Measurements from ENCODE around the gene DARS1.

DNA sequence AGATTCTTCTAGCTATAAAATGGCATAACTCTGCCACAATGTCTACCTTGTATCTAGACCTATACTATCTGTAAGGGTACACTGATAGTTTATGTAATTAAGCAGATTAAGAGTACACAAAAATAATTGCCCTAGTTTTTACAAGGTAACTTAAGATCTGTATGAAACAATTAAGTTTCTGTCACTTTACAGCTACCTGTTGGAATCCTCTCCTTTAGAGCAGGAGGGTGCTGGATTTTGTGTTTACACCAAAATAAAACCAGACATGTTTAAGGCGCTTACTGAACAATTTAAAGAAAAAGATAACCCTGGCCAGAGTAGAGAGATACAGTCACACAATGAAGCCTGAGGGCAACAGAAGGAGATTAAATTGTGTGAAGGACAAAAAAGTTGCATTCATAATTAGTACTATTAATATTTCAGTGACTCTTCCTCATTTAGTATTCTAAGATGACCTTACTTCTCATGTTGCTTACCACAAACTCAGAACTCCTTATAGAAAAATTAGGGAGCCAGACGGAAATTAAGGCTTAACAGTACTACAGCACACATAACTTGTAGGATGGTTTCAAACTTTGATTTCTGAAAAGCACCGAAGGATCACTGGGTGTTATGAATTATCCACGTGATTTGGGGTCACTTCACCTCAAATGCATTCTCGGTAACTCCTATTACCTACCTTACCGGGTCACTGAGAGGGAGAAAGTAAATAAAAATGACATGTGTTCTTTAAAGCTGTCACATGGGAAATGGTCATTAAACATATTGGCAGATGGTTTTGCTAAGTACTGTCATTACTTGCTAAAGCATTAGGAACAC, 1.0 kb downstream of the DARS1 start:
- TF ChIP-seq POLR2A (IDR thresholded peaks at IDR 0.05): no peak
- TF ChIP-seq, protein P1, sequence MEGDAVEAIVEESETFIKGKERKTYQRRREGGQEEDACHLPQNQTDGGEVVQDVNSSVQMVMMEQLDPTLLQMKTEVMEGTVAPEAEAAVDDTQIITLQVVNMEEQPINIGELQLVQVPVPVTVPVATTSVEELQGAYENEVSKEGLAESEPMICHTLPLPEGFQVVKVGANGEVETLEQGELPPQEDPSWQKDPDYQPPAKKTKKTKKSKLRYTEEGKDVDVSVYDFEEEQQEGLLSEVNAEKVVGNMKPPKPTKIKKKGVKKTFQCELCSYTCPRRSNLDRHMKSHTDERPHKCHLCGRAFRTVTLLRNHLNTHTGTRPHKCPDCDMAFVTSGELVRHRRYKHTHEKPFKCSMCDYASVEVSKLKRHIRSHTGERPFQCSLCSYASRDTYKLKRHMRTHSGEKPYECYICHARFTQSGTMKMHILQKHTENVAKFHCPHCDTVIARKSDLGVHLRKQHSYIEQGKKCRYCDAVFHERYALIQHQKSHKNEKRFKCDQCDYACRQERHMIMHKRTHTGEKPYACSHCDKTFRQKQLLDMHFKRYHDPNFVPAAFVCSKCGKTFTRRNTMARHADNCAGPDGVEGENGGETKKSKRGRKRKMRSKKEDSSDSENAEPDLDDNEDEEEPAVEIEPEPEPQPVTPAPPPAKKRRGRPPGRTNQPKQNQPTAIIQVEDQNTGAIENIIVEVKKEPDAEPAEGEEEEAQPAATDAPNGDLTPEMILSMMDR (IDR thresholded peaks at IDR 0.05): no peak
